GM12878 (cell line): ENCODE results near the gene ATP2A3. TPM values are rescaled to one million over a fixed set of nuclear protein-coding genes. Genes with fewer than 3 reads are reported as not detected.
A peak's percentile ranks its signal among the peaks of the same experiment; 100 is the strongest.

Experiments
- ATAC-seq: fragments of 200-7000 bp; cut with Tn5 transposase; 3 replicates; pipeline ENCODE4 v1.9.1; 2020; ENCODE audit warnings: mild to moderate bottlenecking, moderate library complexity
- BruUV-seq: library from RNA; stranded (reverse); fragments of 400-500 nt; replicated peaks from 2 replicates; lab custom pipeline; 2021; lab: Mats Ljungman, UMichigan
- CTCF ChIA-PET: fragments of 300-600 bp; sonication (Branson Sonifier 250); formaldehyde crosslinking; extraction: SDS; loops from one replicate; lab custom pipeline; 2021; ENCODE audit warnings: inconsistent platforms; lab: Yijun Ruan, JAX
- POLR2A ChIA-PET: fragments of 350-600 bp; formaldehyde crosslinking; extraction: SDS; loops from one replicate; lab custom pipeline; 2021; ENCODE audit warnings: inconsistent platforms; lab: Charles Lee
- RAD21 ChIA-PET: fragments of 300-600 bp; sonication (Branson Sonifier 250); formaldehyde crosslinking; loops from one replicate; lab custom pipeline; 2023; ENCODE audit warnings: antibody characterized with exemption; ENCODE audit not compliant: unreplicated experiment; lab: Charles Lee
- SMC1A ChIA-PET: fragments of 300-600 bp; sonication (Branson Sonifier 250); formaldehyde crosslinking; loops from one replicate; lab custom pipeline; 2023; ENCODE audit not compliant: unreplicated experiment, uncharacterized antibody; lab: Charles Lee
- DNase-seq: peaks from one replicate; pipeline ENCODE4 v3.0.0-alpha.2; 2011; ENCODE audit warnings: low read depth, low spot score
- FAIRE-seq: peaks from 3 replicates; lab custom pipeline; 2011; peaks lifted over from hg19 to GRCh38; lab: Jason Lieb, UNC
- H2AFZ ChIP-seq: 2 replicates; pipeline ENCODE4 v1.6.0; 2011; ENCODE audit warnings: low read depth, low read length, control low read depth; ENCODE audit not compliant: control insufficient read depth
- H3K27ac ChIP-seq: 2 replicates; pipeline ENCODE4 v1.5.1; 2011; ENCODE audit warnings: control low read depth; ENCODE audit not compliant: control insufficient read depth, insufficient read depth
- H3K27me3 ChIP-seq, 2 experiments: replicated peaks in 1 of 2; 2 replicates each; pipeline versions ENCODE4 v1.6.0 to v1.6.1; 2011; ENCODE audit warnings: low read length in 1 of 2; ENCODE audit not compliant: control insufficient read depth in 2 of 2, insufficient read depth in 2 of 2
- H3K36me3 ChIP-seq, 2 experiments: 2 replicates each; pipeline ENCODE4 v1.5.1; 2011; ENCODE audit warnings: low read length in 1 of 2; ENCODE audit not compliant: control insufficient read depth in 2 of 2, insufficient read depth in 2 of 2
- H3K4me1 ChIP-seq: 2 replicates; pipeline ENCODE4 v1.6.1; 2011; ENCODE audit warnings: mild to moderate bottlenecking, low read length, moderate library complexity, mixed read lengths; ENCODE audit not compliant: control insufficient read depth, insufficient read depth
- H3K4me2 ChIP-seq: 2 replicates; pipeline ENCODE4 v1.6.0; 2011; ENCODE audit warnings: control low read depth; ENCODE audit not compliant: control insufficient read depth, insufficient read depth
- H3K4me3 ChIP-seq: fragments of 200-600 bp; sonication (generic); 2 replicates; pipeline ENCODE4 v1.5.1; 2016
- H3K79me2 ChIP-seq: 2 replicates; pipeline ENCODE4 v1.6.0; 2011; ENCODE audit warnings: low read length; ENCODE audit not compliant: control insufficient read depth, insufficient read depth
- H3K9ac ChIP-seq: 2 replicates; pipeline ENCODE4 v1.8.0; 2011; ENCODE audit warnings: low read length, control low read depth, mixed read lengths; ENCODE audit not compliant: control insufficient read depth, insufficient read depth
- H3K9me3 ChIP-seq: replicated peaks from 3 replicates; pipeline ENCODE4 v1.5.1; 2011; ENCODE audit warnings: mild to moderate bottlenecking, low read length; ENCODE audit not compliant: control insufficient read depth, insufficient read depth
- H4K20me1 ChIP-seq: 2 replicates; pipeline ENCODE4 v1.6.0; 2011; ENCODE audit not compliant: control insufficient read depth, insufficient read depth
- BCLAF1 ChIP-seq: fragments of 450-650 bp; IDR thresholded peaks from 2 replicates; pipeline ENCODE4 v1.6.1; 2017; ENCODE audit warnings: antibody characterized with exemption, mild to moderate bottlenecking, moderate library complexity
- CTCF ChIP-seq, 3 experiments: IDR thresholded peaks in 2 of 3; conservative IDR thresholded peaks in 1 of 3; 2 replicates each; pipeline ENCODE4 v1.5.1; 2011; ENCODE audit warnings: low read depth in 3 of 3, low read length in 3 of 3, mild to moderate bottlenecking in 3 of 3, control low read depth in 2 of 3, moderate library complexity in 2 of 3, inconsistent platforms in 1 of 3, mixed read lengths in 1 of 3; ENCODE audit not compliant: control insufficient read depth in 2 of 3, insufficient read depth in 1 of 3; ENCODE audit errors: extremely low read depth in 1 of 3
- EED ChIP-seq: sonication (generic); IDR thresholded peaks from 2 replicates; pipeline ENCODE4 v1.6.1; 2016; ENCODE audit warnings: antibody characterized with exemption, low read depth
- EZH2 ChIP-seq: IDR thresholded peaks from 2 replicates; pipeline ENCODE4 v1.6.1; 2012; ENCODE audit warnings: low read depth, mild to moderate bottlenecking, control low read depth, inconsistent platforms, low read length, borderline replicate concordance; ENCODE audit not compliant: control insufficient read depth
- GABPA ChIP-seq: IDR thresholded peaks from 2 replicates; pipeline ENCODE4 v1.6.1; 2014; ENCODE audit warnings: antibody characterized with exemption, low read depth, mild to moderate bottlenecking, inconsistent platforms
- IKZF2 ChIP-seq, 2 experiments: fragments of 450-650 bp; IDR thresholded peaks; 2 replicates each; pipeline ENCODE4 v1.6.1; 2017; ENCODE audit warnings: mild to moderate bottlenecking in 2 of 2, moderate library complexity in 2 of 2
- IRF5 ChIP-seq: fragments of 450-650 bp; IDR thresholded peaks from 2 replicates; pipeline ENCODE4 v1.6.1; 2017; ENCODE audit warnings: borderline replicate concordance
- LARP7 ChIP-seq: fragments of 450-650 bp; IDR thresholded peaks from 2 replicates; pipeline ENCODE4 v1.6.1; 2017; ENCODE audit warnings: mild to moderate bottlenecking
- NBN ChIP-seq: fragments of 450-650 bp; IDR thresholded peaks from 2 replicates; pipeline ENCODE4 v1.6.1; 2016
- NFYB ChIP-seq: IDR thresholded peaks from 2 replicates; pipeline ENCODE4 v1.6.1; 2011; ENCODE audit warnings: low read depth, mild to moderate bottlenecking, low read length, improper control_type of control experiment, moderate library complexity; ENCODE audit not compliant: insufficient read depth
- RAD51 ChIP-seq: fragments of 450-650 bp; IDR thresholded peaks from 2 replicates; pipeline ENCODE4 v1.6.1; 2016; ENCODE audit warnings: moderate library complexity, mild to moderate bottlenecking, inconsistent platforms
- SPI1 ChIP-seq: IDR thresholded peaks from 2 replicates; pipeline ENCODE4 v1.6.1; 2011; ENCODE audit warnings: low read depth, mild to moderate bottlenecking, low read length, moderate library complexity, borderline replicate concordance; ENCODE audit not compliant: insufficient read depth
- WGBS: methylation state at CpG from one replicate; pipeline ENCODE4 v1.1.6; 2016; ENCODE audit warnings: low lambda C conversion rate; ENCODE audit not compliant: insufficient replicate concordance, insufficient coverage; ENCODE audit errors: missing lambda C conversion rate; 5-methylcytosine and 5-hydroxymethylcytosine counted together
- in situ Hi-C: fragments of 300-500 bp; cut with MboI; formaldehyde crosslinking; loops from 9 replicates; pipeline ENCODE4 v1.14.3; 2018; ENCODE audit warnings: mixed read lengths
- intact Hi-C: fragments of 100-400 bp; cut with micrococcal nuclease; formaldehyde crosslinking; loops from one replicate; pipeline ENCODE4 v1.14.2; 2022; ENCODE audit not compliant: unreplicated experiment
- polyA plus RNA-seq, 11 experiments: library from polyadenylated mRNA; depleted of rRNA in 4 of 11; unstranded in 6 of 11; stranded (reverse) in 5 of 11; fragments of >200 nt; fragmentation: Nextera tagmentation in 4 of 11; fragmentation: Illumina TruSeq in 1 of 11; extraction: Ambion mirVana in 4 of 11; extraction: Trizol in 1 of 11; gene quantifications; 1 replicate in 1 of 11; 2 replicates in 10 of 11; pipeline versions ENCODE4 v1.2.1 to v1.2.3, GENCODE V29; 2011 to 2016; ENCODE audit warnings: inconsistent platforms in 2 of 11, missing spikeins in 2 of 11, low read depth in 1 of 11
- total RNA-seq, 4 experiments: library from RNA; depleted of rRNA in 3 of 4; stranded (reverse); fragments of >200 nt in 3 of 4; fragmentation: Illumina TruSeq in 1 of 4; extraction: Trizol in 1 of 4; gene quantifications; 2 replicates each; pipeline versions ENCODE4 v1.2.1 to v1.2.3, GENCODE V29; 2013 to 2021

The ATP2A3 gene
- total and polyA plus RNA-seq, 10 of the 15 experiments (the other 5 are each of a cell fraction or from before 2014, with no cell fraction given): 1.0 to 99.2 (median 37.9) TPM

GRCh38 chr17:3917391-3917931 is 46.8 kb downstream of the ATP2A3 start (continued):
- TF ChIP-seq CTCF (IDR thresholded peaks at IDR 0.05 in 2 of 3, conservative IDR thresholded peaks at IDR 0.05 in 1 of 3; ENCODE audit: control insufficient read depth in 2 of 3, extremely low read depth in 1 of 3, insufficient read depth in 1 of 3, low read depth in 3 of 3, low read length in 3 of 3): no peak

- TF ChIP-seq SPI1: no peak
- TF ChIP-seq IKZF2 (IDR thresholded peaks at IDR 0.05): no peak
- TF ChIP-seq GABPA: no peak
- TF ChIP-seq EED: no peak; the same call in 1 of the 2 replicates
- TF ChIP-seq EZH2: no peak
- TF ChIP-seq IRF5: no peak
- no peak for TF ChIP-seq NFYB
- no peak for TF ChIP-seq BCLAF1
- no peak for TF ChIP-seq LARP7
- TF ChIP-seq NBN: no peak
- no peak for TF ChIP-seq RAD51
- FAIRE-seq: no peak
- Histone ChIP-seq H2AFZ (peak overlapping the region; percentile 64), H3K36me3 (no peaks in the 10 kb centered on the region), H3K4me2 (peak overlapping the region; percentile 81; the same call in 1 of the 2 replicates), H3K27me3 (no peaks in the 10 kb centered on the region), H4K20me1 (no peaks in the 10 kb centered on the region), H3K9ac (peak overlapping the region; percentile 31), H3K4me3 (0 out of 2 replicates have a peak overlapping the region, but pooled peaks have one; percentile 52), H3K79me2 (peaks cover 15% of the 10 kb centered on the region), H3K4me1 (peaks cover 42% of the 10 kb centered on the region), H3K9me3 (no peaks in the 10 kb centered on the region; the same call in 2 of the 3 replicates), H3K27ac (peak overlapping the region; percentile 48)
- WGBS: 74% methylated on average over 10 of the region's 10 CpGs
- ChIA-PET SMC1A (interaction anchor here (1.2 to 1.7 kb wide), 7 partner anchors 45 to 157 kb away, joined by 3 to 11 read pairs (median 3); no protein-coding TSS in a partner anchor), RAD21 (interaction anchor here (0.7 to 5.9 kb wide), 8 partner anchors 18 to 179 kb away, joined by 3 to 70 read pairs (median 4); no protein-coding TSS in a partner anchor), CTCF (interaction anchor here (0.7 to 7.7 kb wide), 7 partner anchors 12 to 158 kb away, joined by 3 to 119 read pairs (median 5); partner anchors contain the start of gene NCBP3), POLR2A (interaction anchor here (0.8 to 2.6 kb wide), 5 partner anchors 10 to 149 kb away, joined by 3 to 8 read pairs (median 6); partner anchors contain the start of genes ATP2A3 and CAMKK1)
- intact Hi-C loops (no loop called here), in situ Hi-C loops (no loop called here)
- no peak for DNase-seq
- no peak for ATAC-seq
- no TSS peak for BruUV-seq
These were observed 47.4 kb downstream of the ATP2A3 start for GRCh38 chr17:3916825-3917224.
